Measurements from ENCODE around the gene HECW1. TPM values are rescaled to one million over a fixed set of nuclear protein-coding genes. Genes with fewer than 3 reads are reported as not detected.

Gene HECW1
- polyA plus RNA-seq, 1 donor (not counting 4 experiments of a cell fraction or from before 2014, with no cell fraction given) = not detected

DNA sequence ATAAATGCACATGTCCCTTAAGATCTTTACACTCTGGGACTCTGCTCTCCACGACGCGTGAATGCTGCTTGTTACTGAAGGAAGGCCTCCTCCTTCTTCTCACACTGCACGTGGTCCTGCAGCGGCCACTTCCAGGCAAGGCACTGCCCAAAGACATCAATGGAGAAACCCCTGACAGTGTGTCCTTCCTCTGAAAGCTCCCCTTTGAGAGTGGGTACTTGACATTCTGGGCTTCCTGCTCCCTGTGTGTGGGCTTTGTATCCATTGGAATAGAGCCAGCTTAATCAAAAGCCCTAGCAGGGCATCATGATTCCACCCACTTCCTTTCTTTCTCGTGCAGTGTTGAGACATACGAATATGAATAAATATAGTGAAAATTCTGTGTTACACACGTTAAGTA is 400.8 kb downstream of the HECW1 start:
- peaks cover 4% of the 10 kb centered on the region for H3K27me3 ChIP-seq (ENCODE audit: control insufficient read depth, extremely low read depth, insufficient read depth, low read length)
- no peaks in the 10 kb centered on the region for H3K36me3 ChIP-seq (ENCODE audit: control insufficient read depth in 2 of 2, extremely low read depth in 1 of 2, insufficient read depth in 2 of 2, low read length in 2 of 2)
- no peak overlapping the region for H3K9ac ChIP-seq (ENCODE audit: control insufficient read depth, extremely low read depth, insufficient read depth, low read length)
- H3K9me1 ChIP-seq (ENCODE audit: control insufficient read depth, extremely low read depth, insufficient read depth, low read length) = no peaks in the 10 kb centered on the region
- no peaks in the 10 kb centered on the region for H4K20me1 ChIP-seq (ENCODE audit: control insufficient read depth, extremely low read depth, insufficient read depth, low read length)
- no peak overlapping the region for H2AFZ ChIP-seq (ENCODE audit: control insufficient read depth, low read length)
- DNase-seq (ENCODE audit: low read depth, low spot score) = no peak
- H3K4me2 ChIP-seq (ENCODE audit: control insufficient read depth, extremely low read depth, insufficient read depth, low read depth, low read length) = no peak overlapping the region
- FAIRE-seq = no peak
- no peak overlapping the region for H3K27ac ChIP-seq (ENCODE audit: control insufficient read depth, insufficient read depth, low read length)
- H3K79me2 ChIP-seq (ENCODE audit: control insufficient read depth, insufficient read depth, low read length) = no peaks in the 10 kb centered on the region
- H3K4me3 ChIP-seq (ENCODE audit: control insufficient read depth in 2 of 3, extremely low read depth in 1 of 3, insufficient read depth in 2 of 3, low read depth in 1 of 3, low read length in 3 of 3) = no peak overlapping the region
- dilution Hi-C loops (cut with MboI; ENCODE audit: extremely low pct_ligation_motif_present, low sequenced_read_pairs) = no loop called here
- TF ChIP-seq EZH2 (IDR thresholded peaks at IDR 0.05; ENCODE audit: low read length) = no peak
- TF ChIP-seq, protein P1, sequence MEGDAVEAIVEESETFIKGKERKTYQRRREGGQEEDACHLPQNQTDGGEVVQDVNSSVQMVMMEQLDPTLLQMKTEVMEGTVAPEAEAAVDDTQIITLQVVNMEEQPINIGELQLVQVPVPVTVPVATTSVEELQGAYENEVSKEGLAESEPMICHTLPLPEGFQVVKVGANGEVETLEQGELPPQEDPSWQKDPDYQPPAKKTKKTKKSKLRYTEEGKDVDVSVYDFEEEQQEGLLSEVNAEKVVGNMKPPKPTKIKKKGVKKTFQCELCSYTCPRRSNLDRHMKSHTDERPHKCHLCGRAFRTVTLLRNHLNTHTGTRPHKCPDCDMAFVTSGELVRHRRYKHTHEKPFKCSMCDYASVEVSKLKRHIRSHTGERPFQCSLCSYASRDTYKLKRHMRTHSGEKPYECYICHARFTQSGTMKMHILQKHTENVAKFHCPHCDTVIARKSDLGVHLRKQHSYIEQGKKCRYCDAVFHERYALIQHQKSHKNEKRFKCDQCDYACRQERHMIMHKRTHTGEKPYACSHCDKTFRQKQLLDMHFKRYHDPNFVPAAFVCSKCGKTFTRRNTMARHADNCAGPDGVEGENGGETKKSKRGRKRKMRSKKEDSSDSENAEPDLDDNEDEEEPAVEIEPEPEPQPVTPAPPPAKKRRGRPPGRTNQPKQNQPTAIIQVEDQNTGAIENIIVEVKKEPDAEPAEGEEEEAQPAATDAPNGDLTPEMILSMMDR (optimal IDR thresholded peaks at IDR 0.05 in 1 of 3, IDR thresholded peaks at IDR 0.05 in 1 of 3, conservative IDR thresholded peaks at IDR 0.05 in 1 of 3; ENCODE audit: extremely low read depth in 1 of 3, insufficient read depth in 2 of 3, low read length in 3 of 3) = no peak
- peaks cover 13% of the 10 kb centered on the region for H3K4me1 ChIP-seq (ENCODE audit: control insufficient read depth, extremely low read depth, insufficient read depth, low read length)
- no peaks in the 10 kb centered on the region for H3K9me3 ChIP-seq (ENCODE audit: control insufficient read depth, low read depth, low read length)

DNA sequence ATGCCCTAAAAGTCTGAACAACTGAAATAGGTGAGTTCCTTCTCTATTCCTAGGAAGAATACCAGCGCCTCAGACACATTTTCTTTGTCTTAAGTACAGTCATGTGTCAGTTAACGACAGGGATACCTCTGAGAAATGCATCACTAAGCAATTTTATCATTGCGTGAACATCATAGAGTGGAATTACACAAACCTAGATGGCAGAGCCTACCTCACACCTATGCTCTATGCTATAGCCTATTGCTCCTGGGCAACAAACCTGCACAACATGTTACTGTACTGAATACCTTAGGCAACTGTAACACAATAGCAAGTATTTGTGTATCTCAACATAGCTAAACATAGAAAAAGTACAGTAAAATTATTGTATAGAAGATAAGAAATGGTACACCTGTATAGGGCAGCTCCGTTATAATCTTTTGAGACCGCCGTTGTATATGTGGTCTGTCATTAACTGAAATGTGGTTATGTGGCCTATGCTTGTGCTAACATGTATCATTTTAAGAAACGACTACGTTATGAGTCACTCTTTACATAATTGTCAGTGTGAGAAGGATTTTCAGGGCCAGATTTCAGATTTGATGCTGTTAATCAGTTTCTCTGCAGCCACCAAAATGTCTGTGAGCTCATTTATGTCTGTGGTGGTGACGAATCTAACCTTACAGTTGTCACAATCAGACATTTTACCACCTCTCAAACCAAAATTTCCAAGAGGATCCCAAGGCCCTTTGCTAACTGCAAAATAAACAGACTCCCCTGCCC is 404.3 kb downstream of the HECW1 start:
- no peak overlapping the region for H3K4me3 ChIP-seq (ENCODE audit: control insufficient read depth in 2 of 3, extremely low read depth in 1 of 3, insufficient read depth in 2 of 3, low read depth in 1 of 3, low read length in 3 of 3)
- no peaks in the 10 kb centered on the region for H3K9me3 ChIP-seq (ENCODE audit: control insufficient read depth, low read depth, low read length)
- no peaks in the 10 kb centered on the region for H4K20me1 ChIP-seq (ENCODE audit: control insufficient read depth, extremely low read depth, insufficient read depth, low read length)
- H3K4me1 ChIP-seq (ENCODE audit: control insufficient read depth, extremely low read depth, insufficient read depth, low read length) = peaks cover 15% of the 10 kb centered on the region
- DNase-seq (ENCODE audit: low read depth, low spot score) = peak; percentile 83
- peaks cover 4% of the 10 kb centered on the region for H3K27me3 ChIP-seq (ENCODE audit: control insufficient read depth, extremely low read depth, insufficient read depth, low read length)
- TF ChIP-seq, protein P1 (optimal IDR thresholded peaks at IDR 0.05 in 1 of 3, IDR thresholded peaks at IDR 0.05 in 1 of 3, conservative IDR thresholded peaks at IDR 0.05 in 1 of 3; ENCODE audit: extremely low read depth in 1 of 3, insufficient read depth in 2 of 3, low read length in 3 of 3) = no peak
- no peak for TF ChIP-seq EZH2 (IDR thresholded peaks at IDR 0.05; ENCODE audit: low read length)
- dilution Hi-C loops (cut with MboI; ENCODE audit: extremely low pct_ligation_motif_present, low sequenced_read_pairs) = no loop called here
- no peak overlapping the region for H2AFZ ChIP-seq (ENCODE audit: control insufficient read depth, low read length)
- no peaks in the 10 kb centered on the region for H3K9me1 ChIP-seq (ENCODE audit: control insufficient read depth, extremely low read depth, insufficient read depth, low read length)
- no peak overlapping the region for H3K27ac ChIP-seq (ENCODE audit: control insufficient read depth, insufficient read depth, low read length)
- H3K36me3 ChIP-seq (ENCODE audit: control insufficient read depth in 2 of 2, extremely low read depth in 1 of 2, insufficient read depth in 2 of 2, low read length in 2 of 2) = no peaks in the 10 kb centered on the region
- no peak overlapping the region for H3K9ac ChIP-seq (ENCODE audit: control insufficient read depth, extremely low read depth, insufficient read depth, low read length)
- FAIRE-seq = peak; percentile 94
- no peaks in the 10 kb centered on the region for H3K79me2 ChIP-seq (ENCODE audit: control insufficient read depth, insufficient read depth, low read length)
- peak overlapping the region; percentile 46 for H3K4me2 ChIP-seq (ENCODE audit: control insufficient read depth, extremely low read depth, insufficient read depth, low read depth, low read length)

Data from keratinocyte (primary cell).